DOHH2 (cell line): ENCODE data around the gene PTEN.

Experiments used
- H3F3A ChIP-seq: fragments of 200-600 bp; sonication (generic), shearing (Covaris generic); 2 replicates; pipeline ENCODE4 v1.6.0; 2016; ENCODE audit warnings: antibody characterized with exemption, mild to moderate bottlenecking; ENCODE audit not compliant: control insufficient read depth, insufficient read depth
- H3K27ac ChIP-seq: fragments of 200-600 bp; sonication (generic); 2 replicates; pipeline ENCODE4 v1.5.1; 2014; ENCODE audit warnings: low read depth, mild to moderate bottlenecking, low read length, moderate library complexity
- H3K27me3 ChIP-seq: fragments of 200-600 bp; sonication (generic); 2 replicates; pipeline ENCODE4 v1.6.1; 2014; ENCODE audit warnings: mild to moderate bottlenecking, low read length, mixed read lengths; ENCODE audit not compliant: control insufficient read depth
- H3K36me3 ChIP-seq: fragments of 200-600 bp; sonication (generic); 2 replicates; pipeline ENCODE4 v1.6.1; 2014; ENCODE audit warnings: mild to moderate bottlenecking, low read length, moderate library complexity, mixed read lengths; ENCODE audit not compliant: control insufficient read depth
- H3K4me1 ChIP-seq: fragments of 200-600 bp; sonication (generic); 2 replicates; pipeline ENCODE4 v1.6.1; 2014; ENCODE audit warnings: mild to moderate bottlenecking, low read length, mixed read lengths; ENCODE audit not compliant: control insufficient read depth
- H3K4me2 ChIP-seq: fragments of 200-600 bp; sonication (generic); 2 replicates; pipeline ENCODE4 v1.6.0; 2014; ENCODE audit warnings: mild to moderate bottlenecking, low read length, moderate library complexity
- H3K4me3 ChIP-seq: fragments of 200-600 bp; sonication (generic); 2 replicates; pipeline ENCODE4 v1.5.1; 2014; ENCODE audit warnings: mild to moderate bottlenecking, low read length, mixed read lengths
- H3K79me2 ChIP-seq: fragments of 200-600 bp; sonication (generic); 2 replicates; pipeline ENCODE4 v1.6.1; 2014; ENCODE audit warnings: mild to moderate bottlenecking, low read length, mixed read lengths; ENCODE audit not compliant: control insufficient read depth
- H3K9me2 ChIP-seq: fragments of 200-600 bp; sonication (generic); replicated peaks from 2 replicates; pipeline ENCODE4 v1.6.1; 2014; ENCODE audit warnings: mild to moderate bottlenecking, low read length, mixed read lengths; ENCODE audit not compliant: control insufficient read depth
- H3K9me3 ChIP-seq: fragments of 200-600 bp; sonication (generic); 2 replicates; pipeline ENCODE4 v1.6.1; 2014; ENCODE audit warnings: antibody characterized with exemption, low read length, mixed read lengths; ENCODE audit not compliant: control insufficient read depth, insufficient read depth
- H4K20me1 ChIP-seq: fragments of 200-600 bp; sonication (generic); 2 replicates; pipeline ENCODE4 v1.6.0; 2014; ENCODE audit warnings: low read depth, mild to moderate bottlenecking, antibody characterized with exemption, low read length, moderate library complexity; ENCODE audit not compliant: control insufficient read depth, insufficient read depth
- CTCF ChIP-seq: fragments of 200-600 bp; sonication (generic); IDR thresholded peaks from one replicate; pipeline ENCODE4 v1.5.1; 2014; ENCODE audit warnings: antibody characterized with exemption, mild to moderate bottlenecking, low read depth, low read length; ENCODE audit not compliant: poor library complexity, severe bottlenecking
- EZH2phosphoT487 ChIP-seq: fragments of 200-600 bp; sonication (generic); IDR thresholded peaks from 2 replicates; pipeline ENCODE4 v1.6.1; 2017; ENCODE audit warnings: borderline replicate concordance, mild to moderate bottlenecking, antibody characterized with exemption, low read length, moderate library complexity, mixed read lengths

The PTEN gene

GRCh38 chr10:87882555-87883294 is 19.3 kb downstream of the PTEN start:
- H4K20me1 ChIP-seq, result no peaks in the 10 kb centered on the region; the same call in 1 of the 2 replicates
- no peaks in the 10 kb centered on the region for H3K27me3 ChIP-seq
- peaks cover 8% of the 10 kb centered on the region for H3K4me1 ChIP-seq
- H3K9me2 ChIP-seq, result no peaks in the 10 kb centered on the region
- no peak overlapping the region for H3K4me2 ChIP-seq
- H3F3A ChIP-seq, result peaks cover 3% of the 10 kb centered on the region
- no peak for TF ChIP-seq CTCF
- no peak for TF ChIP-seq EZH2phosphoT487
- H3K4me3 ChIP-seq, result no peak overlapping the region
- peaks cover 97% of the 10 kb centered on the region for H3K79me2 ChIP-seq
- H3K36me3 ChIP-seq, result peaks cover 96% of the 10 kb centered on the region
- peaks cover 5% of the 10 kb centered on the region; the same call in 1 of the 2 replicates for H3K9me3 ChIP-seq
- no peak overlapping the region for H3K27ac ChIP-seq

DNA sequence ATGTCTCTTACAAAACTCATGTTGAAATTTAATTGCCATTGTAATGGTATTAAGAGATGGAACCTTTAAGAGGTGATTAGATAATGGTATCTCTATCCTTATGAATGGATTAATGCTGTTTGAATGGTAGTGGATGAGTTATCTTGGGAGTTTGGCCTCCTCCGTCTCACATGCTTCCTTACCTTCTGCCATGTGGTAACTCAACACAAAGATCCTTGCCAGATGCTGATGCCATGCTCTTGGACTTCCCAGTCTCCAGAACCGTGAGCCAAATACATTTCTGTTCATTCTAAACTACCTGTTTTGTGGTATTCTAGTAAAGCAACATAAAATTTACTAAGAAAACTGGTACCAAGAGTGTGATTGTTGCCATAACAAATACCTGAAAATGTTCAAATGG is 23.2 kb downstream of the PTEN start:
- H3K9me2 ChIP-seq, result no peaks in the 10 kb centered on the region
- peaks cover 96% of the 10 kb centered on the region for H3K36me3 ChIP-seq
- H3K27me3 ChIP-seq, result no peaks in the 10 kb centered on the region
- H3K79me2 ChIP-seq, result peaks cover 99% of the 10 kb centered on the region
- no peak overlapping the region for H3K27ac ChIP-seq
- no peak overlapping the region for H3K4me2 ChIP-seq
- TF ChIP-seq CTCF, result no peak
- TF ChIP-seq EZH2phosphoT487, result no peak
- H3F3A ChIP-seq, result peaks cover 7% of the 10 kb centered on the region
- H3K9me3 ChIP-seq, result no peaks in the 10 kb centered on the region
- no peaks in the 10 kb centered on the region; the same call in 1 of the 2 replicates for H4K20me1 ChIP-seq
- H3K4me3 ChIP-seq, result no peak overlapping the region
- H3K4me1 ChIP-seq, result peaks cover 3% of the 10 kb centered on the region; the same call in 1 of the 2 replicates

GRCh38 chr10:87887146-87887545 is 23.7 kb downstream of the PTEN start:
- no peaks in the 10 kb centered on the region for H3K27me3 ChIP-seq
- H3K79me2 ChIP-seq, result peaks cover 99% of the 10 kb centered on the region
- H4K20me1 ChIP-seq, result no peaks in the 10 kb centered on the region
- peaks cover 8% of the 10 kb centered on the region for H3F3A ChIP-seq
- H3K4me1 ChIP-seq, result peaks cover 3% of the 10 kb centered on the region; the same call in 1 of the 2 replicates
- no peaks in the 10 kb centered on the region for H3K9me2 ChIP-seq
- no peak for TF ChIP-seq CTCF
- TF ChIP-seq EZH2phosphoT487, result no peak
- H3K4me3 ChIP-seq, result no peak overlapping the region
- peaks cover 94% of the 10 kb centered on the region for H3K36me3 ChIP-seq
- H3K4me2 ChIP-seq, result no peak overlapping the region
- H3K27ac ChIP-seq, result no peak overlapping the region
- H3K9me3 ChIP-seq, result no peaks in the 10 kb centered on the region
